NK-92 treated with Interleukin-12 subunit alpha and Interleukin-12 subunit beta, amount 100 ng/mL, for 24 hours (cell line): ENCODE results near the gene CCNE1.
"Not testable (repeated sequence)": the region's sequence is repeated elsewhere in the genome, so short reads cannot be mapped to it uniquely, and the experiment has no call there.

Experiments used
- DNase-seq: peaks from one replicate; lab custom pipeline; 2025; lab: John Stamatoyannopoulos, UW

CCNE1 gene

DNA sequence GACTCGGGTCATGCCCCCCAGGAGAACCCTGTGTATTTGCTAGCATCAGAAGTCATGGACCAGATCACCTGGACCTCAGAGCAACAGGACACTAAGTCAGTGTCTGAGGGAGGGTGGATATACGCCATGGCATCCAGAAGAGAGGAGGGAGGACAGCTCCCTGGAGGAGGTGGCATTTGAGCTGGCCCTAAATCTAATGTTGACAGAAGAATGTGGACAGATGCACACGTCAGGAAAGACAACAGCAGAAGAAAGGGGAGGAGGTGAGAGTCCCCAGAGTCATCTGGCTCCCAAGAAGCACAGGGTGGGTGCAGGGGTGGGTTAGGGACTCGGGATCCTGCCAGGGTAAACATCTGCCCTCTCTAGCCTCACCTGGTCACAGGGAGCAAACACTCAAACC lies 24.5 kb upstream of the CCNE1 start:
- DNase-seq: no peak

DNA sequence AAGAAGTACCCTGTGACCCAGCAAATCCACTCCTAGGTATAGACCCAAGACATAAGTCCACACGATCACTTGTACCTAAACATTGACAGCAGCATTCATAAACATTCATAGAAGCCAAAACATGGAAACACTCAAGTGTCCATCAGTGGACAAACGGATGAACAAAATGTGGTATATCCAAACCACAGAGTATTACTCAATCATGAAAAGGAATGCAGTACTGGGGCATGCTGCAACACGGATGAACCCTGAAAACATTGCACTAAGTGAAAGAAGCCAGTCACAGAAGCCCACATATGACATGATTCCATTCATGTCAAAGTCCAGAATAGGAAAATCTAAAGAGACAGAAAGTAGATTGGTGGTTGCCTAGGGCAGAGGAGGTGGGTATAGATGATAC lies 22.8 kb upstream of the CCNE1 start:
- no peak for DNase-seq

DNA sequence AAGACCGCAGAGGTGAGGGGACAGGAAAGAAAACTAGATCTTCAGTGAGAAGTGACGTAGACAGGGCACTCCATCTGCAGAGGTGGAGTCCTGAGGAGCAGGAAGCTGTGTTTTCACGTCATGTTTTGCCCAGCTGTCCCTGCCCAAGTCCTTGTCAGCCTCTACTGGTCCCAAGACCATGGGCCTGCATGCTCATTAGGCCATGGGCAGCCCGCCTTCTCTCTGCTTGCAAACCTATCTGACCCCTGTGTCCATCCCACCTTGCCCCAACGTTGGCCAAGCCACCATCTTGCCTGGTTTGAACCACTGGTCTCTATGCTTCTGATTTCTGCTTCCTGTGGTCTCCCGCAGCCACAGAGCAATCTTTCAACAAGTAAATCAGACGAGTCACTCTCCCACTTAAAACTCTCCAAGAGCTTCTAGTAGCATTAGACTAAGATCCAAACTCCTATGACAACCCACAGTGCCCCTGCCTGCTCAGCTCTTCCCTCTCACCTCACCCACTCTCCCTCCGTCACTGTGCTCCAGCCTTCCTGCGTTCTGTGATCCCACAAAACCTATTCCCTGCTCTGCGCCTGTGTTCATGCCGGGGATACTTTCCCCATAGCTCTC lies 18.6 kb upstream of the CCNE1 start:
- no peak for DNase-seq

DNA sequence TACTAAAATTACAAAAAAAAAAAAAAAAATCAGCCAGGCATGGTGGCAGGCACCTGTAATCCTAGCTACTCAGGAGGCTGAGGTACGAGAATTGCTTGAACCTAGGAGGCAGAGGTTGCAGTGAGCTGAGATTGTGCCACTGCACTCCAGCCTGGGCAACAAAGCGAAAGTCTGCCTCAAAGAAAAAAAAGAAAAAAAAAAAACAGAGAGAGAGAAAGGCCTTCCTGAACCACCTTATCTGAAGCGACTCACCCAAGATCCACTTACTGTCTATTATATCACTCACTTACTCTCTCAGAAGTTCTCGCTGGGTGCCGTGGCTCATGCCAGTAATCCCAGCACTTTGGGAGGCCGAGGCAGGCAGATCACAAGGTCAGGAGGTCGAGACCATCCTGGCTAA lies 17.3 kb upstream of the CCNE1 start:
- DNase-seq: not testable (repeated sequence)

DNA sequence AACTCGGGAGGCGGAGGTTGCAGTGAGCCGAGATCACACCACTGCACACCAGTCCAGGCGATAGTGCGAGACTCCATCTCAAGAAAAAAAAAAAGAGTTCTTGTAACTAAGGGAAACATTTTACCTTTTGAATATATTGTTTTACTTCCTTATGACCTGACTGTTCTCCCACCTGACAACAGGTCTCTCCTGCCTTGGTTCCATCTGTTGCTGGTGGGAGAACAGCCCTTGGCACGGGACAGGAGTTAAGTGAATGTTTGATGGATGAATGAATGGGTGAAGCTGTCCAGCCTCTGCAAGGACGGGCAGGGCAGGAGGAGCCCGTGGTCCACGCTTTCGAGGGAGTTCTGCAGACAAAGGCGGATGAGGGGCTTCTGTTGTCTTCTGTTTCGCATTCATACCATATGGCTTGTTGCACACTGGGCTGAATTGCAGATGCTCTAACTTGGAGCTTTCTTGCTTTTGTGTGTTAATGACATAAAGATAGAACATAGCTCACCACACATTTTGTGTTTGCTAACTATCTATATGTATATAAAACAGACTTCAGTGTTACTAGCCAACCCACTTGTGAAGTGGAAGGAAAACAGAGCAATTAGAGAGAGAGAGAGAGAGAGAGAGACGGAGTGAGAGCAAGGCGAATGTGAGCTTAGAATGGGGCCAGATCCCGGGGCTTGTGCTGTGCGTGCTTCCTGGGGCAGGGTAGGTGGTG lies 16.2 kb upstream of the CCNE1 start:
- DNase-seq: no peak

DNA sequence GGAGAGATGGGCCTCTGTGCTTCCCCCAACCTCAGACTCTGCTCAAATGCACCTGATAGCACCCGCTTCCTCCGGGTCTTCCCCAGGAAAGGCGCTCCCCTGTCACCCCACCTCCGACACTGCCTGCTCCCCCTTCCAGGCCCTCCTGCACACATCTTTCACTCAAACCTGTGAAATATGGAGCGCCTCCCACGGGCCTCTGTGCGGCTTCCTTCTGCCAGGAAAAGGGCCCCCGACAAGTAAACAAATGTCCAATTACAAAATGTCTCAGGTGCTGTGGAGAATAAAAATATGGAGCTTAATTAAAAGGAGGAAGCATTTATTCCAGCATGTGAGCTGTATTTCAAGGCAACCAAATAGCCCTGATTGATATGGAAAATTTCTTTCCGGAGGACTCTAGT lies 15.6 kb upstream of the CCNE1 start:
- no peak for DNase-seq

DNA sequence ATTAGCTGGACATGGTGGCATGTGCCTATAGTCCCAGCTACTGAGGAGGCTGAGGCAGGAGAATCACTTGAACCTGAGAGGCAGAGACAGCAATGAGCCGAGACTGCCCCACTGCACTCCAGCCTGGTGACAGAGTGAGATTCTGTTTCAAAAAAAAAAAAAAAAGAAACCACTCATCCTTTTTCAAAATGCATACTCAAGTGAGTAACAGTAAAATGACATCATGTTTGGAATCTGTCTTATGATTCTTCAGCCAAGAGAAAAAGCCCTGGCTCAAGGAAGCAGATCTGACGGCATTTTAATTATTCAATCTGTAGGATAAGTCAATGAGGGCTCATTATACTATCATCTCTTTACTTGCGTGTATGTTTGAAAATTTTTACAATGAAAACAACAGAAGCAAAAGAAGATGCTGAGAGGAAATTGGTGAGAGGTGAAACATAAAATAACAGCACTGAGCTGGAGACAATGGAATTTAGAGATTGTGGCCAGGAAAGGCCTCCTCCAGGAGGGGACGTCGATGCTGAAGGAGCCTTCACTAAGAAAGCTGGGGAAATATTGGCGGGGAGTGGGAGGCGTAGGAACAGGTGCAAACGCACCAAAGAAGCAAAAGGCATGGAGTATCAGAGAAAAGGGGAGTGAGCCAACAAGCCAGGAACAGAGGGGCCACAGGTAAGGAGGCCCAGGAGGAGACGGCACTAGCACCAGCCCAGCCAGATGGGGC lies 12.9 kb upstream of the CCNE1 start:
- DNase-seq: no peak

DNA sequence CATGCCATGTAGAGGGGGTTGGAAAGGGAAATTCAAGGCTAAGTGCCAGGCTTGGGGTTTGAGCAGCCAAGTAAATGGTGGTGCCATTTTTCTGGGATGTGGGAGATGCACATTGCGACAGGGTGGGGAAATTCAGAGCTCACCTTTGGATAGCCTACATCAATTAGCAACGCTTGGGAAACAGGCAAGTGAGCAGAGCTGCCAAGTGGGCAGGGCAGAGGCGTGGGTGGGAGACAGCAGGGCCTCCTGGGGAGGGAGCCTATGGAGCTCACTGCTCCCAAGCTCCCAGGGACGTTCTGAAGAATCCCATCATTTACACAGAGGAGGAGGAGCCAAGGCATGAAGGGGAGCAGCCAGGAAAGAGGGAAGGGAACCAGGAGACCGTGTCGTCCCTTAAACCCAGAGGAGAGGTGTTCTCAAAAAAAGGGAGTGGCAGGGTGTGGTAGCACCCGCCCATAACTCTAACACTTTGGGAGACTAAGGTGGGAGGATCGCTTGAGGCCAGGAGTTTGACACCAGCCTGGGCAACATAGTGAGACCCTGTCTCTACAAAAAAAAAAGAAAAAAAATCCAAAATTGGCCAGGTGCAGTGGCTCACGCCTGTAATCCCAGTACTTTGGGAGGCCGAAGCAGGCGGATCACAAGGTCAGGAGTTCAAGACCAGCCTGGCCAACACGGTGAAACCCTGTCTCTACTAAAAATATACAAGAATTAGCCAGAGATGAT lies 11.5 kb upstream of the CCNE1 start:
- no peak for DNase-seq

DNA sequence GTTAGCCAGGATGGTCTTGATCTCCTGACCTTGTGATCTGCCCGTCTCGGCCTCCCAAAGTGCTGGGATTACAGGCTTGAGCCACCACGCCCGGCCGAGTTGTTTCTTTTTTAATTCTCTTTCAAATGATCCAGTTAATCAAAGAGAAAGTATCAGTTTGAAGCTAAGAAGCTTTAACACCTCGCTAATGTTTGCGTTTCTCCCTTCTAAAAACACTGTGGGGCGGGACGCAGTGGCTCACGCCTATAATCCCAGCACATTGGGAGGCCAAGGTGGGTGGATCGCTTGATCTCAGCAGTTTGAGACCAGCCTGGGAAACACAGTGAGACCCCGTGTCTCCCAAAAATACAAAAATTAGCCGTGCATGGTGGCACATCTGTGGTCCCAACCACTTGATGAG lies 7.8 kb upstream of the CCNE1 start:
- not testable (repeated sequence) for DNase-seq

DNA sequence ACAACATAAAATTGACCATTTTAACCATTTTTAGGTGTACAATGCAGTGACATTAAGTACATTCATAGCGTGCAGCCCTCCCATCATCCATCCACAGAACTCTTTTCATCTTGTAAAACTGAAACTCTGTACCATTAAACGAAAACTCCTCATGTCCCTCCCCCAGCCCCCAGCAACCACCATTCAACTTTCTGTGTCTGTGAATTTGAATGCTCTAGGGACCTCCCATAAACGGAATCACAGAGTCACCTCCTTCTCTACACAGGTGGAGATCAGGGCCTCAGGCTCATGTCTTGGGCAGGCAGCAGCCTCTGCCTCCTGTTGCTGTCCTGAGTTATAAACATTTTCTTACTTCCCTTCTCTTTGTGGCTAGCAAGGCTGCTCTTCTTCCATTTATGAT lies 7.3 kb upstream of the CCNE1 start:
- no peak for DNase-seq

DNA sequence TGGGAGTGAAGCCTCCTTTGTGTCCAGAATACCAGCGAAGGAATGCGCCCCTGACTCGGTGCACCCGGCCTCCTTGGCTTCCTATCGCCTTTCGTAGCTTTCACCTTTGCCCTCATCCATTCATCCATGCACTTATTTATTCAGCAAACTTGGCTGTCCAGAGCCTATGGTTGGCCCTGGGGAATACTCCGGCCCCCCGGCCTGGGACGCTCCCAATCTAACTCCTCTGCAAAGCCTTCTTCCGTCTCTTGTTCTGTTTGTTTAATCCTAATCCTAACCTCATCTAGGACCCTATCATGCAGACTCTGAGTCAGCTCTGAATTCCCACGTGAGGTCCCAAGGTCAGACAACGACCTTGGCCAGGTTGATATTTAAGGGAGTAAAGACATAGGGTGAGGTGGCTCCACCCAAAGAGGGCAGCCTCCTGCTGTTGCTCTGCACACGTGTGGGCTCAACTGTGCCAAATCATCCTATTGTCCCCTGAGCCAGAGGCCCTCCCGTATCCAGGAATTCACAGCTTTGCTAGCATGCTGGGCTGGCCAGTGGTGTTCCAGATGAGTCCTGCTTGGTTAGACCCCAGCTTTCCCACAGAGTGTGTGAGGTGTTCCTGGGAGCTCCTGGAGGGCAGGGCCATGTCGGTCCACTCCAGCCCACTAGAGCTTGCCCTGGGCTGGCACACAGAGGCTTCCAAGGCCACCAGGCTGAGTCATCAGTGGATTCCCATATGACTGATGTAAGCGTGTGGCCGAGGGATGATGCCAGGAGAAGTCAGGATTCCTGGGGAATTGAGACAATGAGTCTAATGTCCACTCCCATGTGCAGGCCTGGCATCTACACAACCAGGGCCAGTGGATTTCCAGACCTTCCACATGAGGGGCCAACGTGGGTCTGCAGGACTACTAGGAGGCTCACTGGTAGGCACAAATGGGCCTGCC lies 6.5 kb upstream of the CCNE1 start:
- no peak for DNase-seq

DNA sequence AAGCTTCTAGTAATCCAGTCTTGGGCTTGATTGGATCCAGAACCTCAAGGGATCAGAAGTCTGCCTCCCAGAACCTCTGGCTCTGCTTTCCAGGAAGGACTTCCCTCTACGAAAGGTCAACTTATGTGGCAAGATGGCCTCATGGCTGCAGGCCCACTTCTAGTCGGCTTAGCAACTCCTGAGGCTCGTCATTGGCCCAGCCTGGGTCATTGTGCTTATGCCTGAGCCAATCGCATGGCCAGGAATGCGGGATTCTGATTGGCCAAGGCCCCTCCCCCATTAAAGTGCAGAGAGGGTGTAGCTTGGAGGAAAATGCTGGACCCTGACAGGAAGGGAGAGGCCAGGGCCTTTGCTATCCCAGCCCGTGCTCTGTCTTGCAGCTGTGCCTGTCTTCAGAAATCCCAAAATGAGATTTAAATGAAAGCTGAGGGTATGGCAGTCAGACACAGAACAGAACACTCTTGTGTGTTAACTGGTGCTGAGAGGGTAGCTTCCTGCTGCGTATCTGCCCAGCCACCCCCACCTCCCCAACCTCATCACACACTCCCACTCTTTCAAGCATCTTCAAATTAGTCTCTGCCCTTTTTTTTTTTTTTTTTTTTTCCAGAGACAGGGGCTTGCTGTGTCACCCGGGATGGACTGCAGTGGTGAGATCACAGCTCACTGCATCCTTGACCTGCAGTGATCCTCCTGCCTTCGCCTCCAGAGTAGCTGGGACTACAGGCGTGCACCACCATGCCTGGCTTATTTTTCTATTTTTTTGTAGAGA lies 5.5 kb upstream of the CCNE1 start:
- DNase-seq: no peak

DNA sequence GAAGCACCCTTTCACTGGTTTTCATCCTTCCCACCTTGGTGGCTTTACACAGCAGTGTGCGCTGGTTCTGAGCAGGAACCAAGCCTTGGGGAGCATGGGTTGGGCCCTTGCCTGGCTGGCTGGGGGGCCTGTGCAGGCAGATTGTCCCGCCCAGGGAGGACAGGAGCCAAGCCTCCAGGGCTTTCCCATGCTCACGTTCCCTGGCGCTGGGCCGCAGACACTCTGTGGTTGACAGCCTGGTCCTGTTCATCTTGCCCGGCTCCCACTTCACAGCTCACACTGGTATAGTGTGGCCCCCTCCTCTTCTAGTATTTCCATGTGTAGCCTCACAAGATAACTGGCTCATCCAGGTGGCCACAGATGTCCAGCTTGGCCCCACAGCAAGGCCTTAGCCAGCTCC lies 4.6 kb upstream of the CCNE1 start:
- DNase-seq: no peak

DNA sequence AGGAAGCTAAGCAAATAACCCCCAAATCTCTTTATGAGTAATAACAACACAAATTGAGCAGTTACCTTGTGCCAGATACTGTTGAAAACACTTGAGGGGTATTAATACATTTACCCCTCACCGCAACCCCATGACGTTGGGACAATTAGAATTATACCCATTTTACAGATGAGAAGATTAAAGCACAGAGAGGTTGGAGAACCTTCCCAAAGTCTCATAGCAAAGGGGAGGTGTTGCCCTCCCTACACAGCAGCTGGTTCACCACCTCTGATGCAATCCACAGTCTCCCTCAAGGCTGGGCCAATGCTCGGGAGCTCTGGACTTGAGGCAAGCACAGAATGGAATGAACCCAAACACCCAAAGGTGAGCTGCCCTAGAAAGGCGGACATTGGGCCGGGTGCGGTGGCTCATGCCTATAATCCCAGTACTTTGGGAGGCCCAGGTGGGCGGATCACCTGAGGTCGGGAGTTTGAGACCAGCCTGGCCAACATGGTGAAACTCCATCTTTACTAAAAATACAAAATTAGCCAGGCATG lies 3.9 kb upstream of the CCNE1 start:
- DNase-seq: no peak

DNA sequence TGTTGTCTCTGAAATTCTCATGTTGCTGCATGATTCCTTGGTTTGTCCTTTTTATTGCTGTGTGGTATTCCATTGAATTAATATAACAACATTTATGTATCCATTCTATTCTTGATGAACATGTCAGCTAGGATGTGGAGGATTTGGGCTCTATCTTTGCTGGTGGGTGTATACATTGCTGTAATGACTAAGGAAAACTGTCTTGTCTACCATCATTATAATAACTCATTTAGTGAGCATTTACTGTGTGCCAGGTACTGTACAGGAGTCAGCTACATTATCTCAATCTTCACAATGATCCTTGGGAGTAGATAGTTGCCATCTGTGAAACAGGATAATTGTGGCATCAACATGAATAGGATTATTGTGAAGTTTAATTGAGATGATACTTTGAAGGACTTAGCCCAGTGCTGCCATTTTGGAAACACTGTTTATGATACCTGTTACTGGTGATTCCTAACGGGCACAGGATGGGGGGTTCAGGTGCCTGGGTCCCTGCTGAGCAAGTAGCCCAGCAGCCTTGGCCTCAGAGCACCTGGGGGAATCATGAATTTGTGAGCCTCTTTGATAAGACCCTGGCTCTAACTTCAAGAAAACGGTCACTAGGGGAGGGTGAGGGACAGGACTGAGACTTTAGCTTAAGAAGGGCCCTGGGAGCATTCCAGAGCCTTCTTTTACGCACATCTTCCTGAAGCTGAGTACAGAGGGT lies 1.8 kb upstream of the CCNE1 start:
- no peak for DNase-seq

DNA sequence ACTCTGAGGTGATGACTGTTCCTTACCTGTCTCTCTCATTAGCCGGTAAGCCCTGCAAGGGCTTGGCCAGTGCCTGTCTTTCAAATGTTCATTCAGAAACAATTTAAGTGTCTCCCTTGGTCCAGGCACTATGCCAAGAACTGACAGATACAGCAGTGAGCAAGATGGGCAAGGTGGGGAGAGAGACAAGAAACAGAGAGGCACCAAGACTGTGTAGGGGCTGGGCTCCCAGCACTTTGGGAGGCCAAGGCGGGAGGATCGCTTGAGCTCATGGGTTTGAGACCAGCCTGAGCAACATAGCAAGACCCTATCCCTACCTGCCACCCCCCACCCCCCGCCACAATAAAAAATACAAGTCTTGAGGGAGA lies 1.3 kb upstream of the CCNE1 start:
- no peak for DNase-seq

DNA sequence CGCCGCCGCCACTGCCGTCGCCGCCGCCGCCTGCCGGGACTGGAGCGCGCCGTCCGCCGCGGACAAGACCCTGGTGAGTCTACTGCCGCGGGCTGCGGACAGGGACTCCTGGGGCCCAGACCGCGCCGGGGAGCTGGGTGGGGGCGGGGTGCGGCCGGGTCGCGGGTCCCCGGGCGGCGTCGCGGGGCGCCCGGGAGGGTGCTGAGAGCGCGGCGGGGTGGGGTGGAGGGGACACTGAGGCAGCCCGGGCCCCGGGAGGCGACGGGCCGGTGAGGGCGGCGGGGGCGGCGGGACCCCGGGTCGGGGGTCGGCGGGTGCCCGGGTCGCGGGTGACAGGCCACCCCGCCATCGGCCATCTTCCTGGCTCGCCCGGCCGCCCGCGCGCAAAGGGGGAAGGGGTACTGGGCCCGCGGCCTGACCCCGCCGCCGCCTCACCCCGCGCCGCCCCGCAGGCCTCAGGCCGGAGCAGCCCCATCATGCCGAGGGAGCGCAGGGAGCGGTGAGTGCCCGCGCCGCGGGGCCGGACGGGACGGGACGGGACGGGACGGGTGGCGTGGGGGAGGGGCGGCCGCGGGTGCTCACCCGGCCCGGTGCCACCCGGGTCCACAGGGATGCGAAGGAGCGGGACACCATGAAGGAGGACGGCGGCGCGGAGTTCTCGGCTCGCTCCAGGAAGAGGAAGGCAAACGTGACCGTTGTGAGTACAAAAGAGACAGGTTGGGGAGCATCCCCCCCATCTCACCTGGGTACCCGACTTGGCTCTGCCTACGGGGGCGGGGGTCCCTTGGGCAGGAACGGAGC lies 489 bp downstream of the CCNE1 start:
- no peak for DNase-seq

DNA sequence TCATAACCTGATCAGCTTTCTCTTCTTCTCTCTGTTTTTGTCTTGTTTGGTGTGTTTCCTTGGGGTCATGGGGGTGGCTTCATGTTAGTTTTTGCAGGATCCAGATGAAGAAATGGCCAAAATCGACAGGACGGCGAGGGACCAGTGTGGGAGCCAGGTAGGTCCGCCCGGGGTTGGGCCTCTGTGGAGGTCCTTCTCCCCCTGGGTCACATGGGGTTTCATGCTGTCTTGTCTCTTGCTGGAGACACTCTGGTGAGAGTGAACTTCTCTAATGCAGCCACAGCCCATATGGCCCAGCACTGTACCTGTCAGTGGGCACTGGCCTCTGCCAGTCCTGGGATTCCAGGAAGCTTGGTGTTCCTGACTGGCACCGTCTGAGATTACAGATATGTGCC lies 1.1 kb downstream of the CCNE1 start:
- DNase-seq: no peak

DNA sequence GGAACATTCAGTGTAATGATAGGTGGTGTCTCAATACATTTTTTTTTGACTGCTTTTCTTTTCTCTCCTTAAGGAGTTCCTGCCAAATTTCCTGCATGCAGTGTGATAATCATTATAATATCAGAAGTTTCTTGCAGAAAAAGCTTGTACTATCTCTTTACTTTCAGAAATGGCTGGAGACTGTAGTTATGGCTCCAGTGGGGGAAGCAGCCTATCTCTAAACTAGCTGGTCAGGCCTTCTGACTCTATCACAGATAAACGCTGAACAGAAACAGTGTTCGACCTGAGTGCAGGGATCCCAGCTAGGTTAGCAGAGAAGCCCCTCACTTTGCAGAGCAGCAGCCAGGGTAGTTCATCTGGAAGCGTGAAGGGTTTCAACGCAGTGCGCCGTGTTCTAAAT lies 1.9 kb downstream of the CCNE1 start:
- no peak for DNase-seq
